HG03025 (cell line): ENCODE results near the gene CHRNG.

Experiments used
- ATAC-seq: cut with Tn5 transposase; IDR thresholded peaks from one replicate; pipeline ENCODE4 v1.9.1; 2021; ENCODE audit warnings: mild to moderate bottlenecking, moderate library complexity; ENCODE audit not compliant: unreplicated experiment, low FRiP score

The CHRNG gene

GRCh38 chr2:232573771-232574435 lies 34.4 kb downstream of the CHRNG start:
- ATAC-seq: no peak

GRCh38 chr2:232574674-232575403 lies 35.3 kb downstream of the CHRNG start:
- no peak for ATAC-seq

DNA sequence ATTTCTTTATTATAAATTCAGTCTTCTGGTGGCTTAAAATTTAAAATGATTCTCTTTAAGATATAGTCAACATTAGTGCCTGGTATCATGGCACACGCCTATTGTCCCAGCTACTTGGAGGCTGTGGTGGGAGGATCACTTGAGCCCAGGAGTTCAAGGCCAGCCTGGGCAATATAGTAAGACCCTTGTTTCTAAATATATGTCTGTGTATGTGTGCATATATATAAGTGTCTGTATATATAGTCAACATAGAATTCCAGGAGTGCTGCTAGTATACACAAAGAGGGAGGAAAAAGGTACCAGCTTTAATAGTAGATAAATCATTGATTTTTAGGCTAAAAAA lies 35.9 kb downstream of the CHRNG start:
- no peak for ATAC-seq

GRCh38 chr2:232576995-232577394 lies 37.5 kb downstream of the CHRNG start:
- no peak for ATAC-seq

DNA sequence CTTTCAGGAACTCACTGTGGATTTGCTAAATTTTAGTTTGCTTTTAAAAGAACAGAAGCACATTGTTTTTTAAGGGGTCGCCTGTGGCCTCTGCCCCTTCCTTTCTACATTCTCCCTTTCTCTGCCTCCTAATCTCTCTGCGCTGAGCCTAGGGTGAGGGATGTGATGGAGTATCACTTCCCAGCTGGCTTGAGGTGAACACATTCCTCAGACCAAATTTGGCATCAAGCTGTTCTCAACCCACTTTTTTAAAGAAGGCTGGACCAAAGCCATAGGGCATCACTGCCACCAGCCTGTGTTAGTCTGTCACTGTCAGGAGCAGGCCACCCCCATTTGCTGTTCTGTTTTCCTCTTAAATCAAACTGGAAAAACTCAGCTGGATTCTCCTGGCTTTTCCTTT lies 38.3 kb downstream of the CHRNG start:
- no peak for ATAC-seq

DNA sequence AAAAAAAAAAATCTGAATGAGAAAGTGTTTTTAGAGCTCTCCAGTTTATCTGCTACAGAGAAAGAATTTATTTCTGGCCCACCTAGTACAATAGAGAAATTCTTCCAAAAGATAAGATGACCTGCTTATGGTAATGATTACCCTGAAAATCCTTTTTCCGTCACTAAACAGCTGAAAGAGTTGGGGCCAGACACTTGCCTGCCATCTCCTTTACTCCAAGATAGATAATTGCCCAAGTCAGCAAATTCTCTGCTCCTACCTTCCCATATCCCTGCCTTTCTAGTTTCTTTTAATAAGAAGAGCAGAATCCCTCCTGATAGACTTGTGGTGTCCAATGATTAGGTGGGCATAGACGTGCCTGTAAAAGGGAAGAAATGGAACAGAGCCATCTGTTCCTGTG lies 39.1 kb downstream of the CHRNG start:
- no peak for ATAC-seq

- ATAC-seq: no peak
Measured at GRCh38 chr2:232580648-232580981, 41.1 kb downstream of the CHRNG start.

GRCh38 chr2:232581725-232582124 lies 42.2 kb downstream of the CHRNG start:
- no peak for ATAC-seq

DNA sequence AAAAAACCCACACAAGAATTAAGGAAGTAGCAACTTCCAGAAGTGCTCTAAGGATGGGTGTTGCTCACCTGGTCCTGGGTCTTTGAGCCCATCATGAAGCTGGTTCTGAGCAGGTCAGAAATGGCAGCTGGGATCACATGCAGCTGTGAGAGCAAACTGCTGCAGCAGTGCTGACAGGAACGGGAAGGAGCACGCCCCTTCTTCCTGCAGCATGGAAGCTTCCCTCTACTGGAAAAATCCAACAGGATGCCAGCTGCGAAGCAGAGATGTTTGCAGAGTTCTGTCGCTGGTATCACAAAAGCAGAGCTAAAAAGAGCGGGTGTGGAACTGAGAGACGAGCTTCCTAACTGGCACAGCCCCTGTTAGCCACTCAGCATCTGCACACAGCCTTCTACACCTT lies 44.7 kb downstream of the CHRNG start:
- no peak for ATAC-seq

- ATAC-seq: no peak
Measured at GRCh38 chr2:232586943-232587505, 47.5 kb downstream of the CHRNG start.

DNA sequence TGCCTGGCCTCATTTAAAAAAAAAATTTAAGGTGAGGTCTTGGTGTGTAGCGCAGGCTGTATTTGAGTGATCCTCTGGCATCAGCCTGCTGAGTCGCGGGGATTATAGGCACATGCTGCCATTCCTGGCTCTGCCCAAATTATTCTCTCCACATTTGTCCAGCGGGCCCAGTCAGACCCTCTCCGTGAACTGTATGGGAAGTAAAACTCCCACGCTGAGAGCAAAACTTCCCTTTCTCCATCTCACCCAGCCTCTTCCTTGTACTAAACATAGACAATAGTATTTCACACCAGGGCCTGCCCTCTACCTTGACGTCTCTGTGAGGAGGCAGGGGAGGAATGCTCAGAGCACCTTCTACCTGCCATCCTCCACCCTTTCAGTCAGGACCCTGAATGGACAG lies 48.0 kb downstream of the CHRNG start:
- ATAC-seq: no peak

DNA sequence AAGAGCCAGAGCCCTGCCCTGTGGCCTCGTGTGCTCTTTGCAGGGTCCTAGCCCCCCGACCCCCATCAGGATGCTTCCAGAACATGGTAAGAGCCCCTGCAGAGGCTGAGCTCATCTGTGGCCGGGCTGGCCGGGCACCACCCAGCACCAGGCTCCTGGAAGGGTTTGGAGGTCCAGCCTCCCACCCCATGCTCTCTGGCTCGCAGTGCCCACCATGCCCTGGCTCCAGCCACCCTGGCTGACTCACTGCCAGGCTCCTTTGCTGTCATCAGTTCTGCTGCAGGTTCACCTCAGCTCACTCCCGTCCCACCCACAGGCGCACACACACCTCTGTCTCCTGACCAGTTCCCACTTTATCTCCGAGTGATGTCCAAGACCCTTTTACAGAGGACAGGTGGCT lies 48.5 kb downstream of the CHRNG start:
- ATAC-seq: no peak

DNA sequence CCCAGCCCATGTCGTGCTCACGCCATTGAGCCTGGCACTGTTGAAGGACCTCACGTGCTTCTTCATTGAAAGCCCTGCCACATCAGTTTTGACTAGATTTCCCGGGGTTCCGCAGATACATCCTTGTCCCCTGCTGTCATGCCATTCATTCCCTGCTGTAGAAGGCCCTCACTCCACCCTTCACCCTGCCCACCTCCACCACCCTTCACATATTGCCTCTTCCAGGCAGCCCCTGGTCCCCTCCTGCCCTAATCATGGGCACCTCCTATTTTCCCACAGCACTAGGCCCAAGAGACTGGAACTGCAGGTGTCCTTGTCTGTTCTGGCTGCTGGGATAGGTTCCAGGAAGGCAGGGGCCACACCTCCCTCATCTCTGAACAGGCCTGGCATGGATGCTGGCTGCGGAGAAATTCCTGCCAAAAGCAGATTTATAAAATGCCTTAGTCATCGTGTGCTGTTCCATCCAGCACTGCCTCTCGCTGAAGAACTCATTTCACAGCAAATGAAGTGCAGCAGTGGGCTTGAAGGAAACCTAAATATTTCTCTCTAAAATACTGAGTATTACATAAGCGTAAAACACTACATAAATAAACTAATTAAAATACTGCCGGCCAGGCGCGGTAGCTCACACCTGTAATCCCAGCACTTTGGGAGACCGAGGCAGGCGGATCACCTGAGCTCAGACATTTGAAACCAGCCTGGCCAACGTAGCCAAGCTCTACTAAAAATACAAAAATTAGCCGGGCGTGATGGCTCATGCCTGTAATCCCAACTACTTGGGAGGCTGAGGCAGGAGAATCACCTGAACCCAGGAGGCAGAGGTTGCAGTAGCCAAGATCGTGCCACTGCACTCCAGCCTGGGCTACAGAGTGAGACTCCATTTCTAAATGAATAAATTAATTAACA lies 49.4 kb downstream of the CHRNG start:
- ATAC-seq: no peak

GRCh38 chr2:232592772-232593395 lies 53.4 kb downstream of the CHRNG start:
- no peak for ATAC-seq

GRCh38 chr2:232593982-232594381 lies 54.5 kb downstream of the CHRNG start:
- no peak for ATAC-seq
